Peyer's patch (tissue), 4 donors: ENCODE measurements around the gene FAM117B. TPM values are rescaled to one million over a fixed set of nuclear protein-coding genes. Genes with fewer than 3 reads are reported as not detected.

Source experiments
- DNase-seq, 3 donors: peaks; one replicate each; pipeline ENCODE4 v3.0.0-alpha.2; 2017 to 2019
- H3K27ac ChIP-seq, 4 donors: fragments of 200-600 bp; sonication (generic); one replicate each; pipeline ENCODE4 v1.5.1; 2016 to 2019
- H3K27me3 ChIP-seq, 2 donors: fragments of 200-600 bp; sonication (generic); one replicate each; pipeline ENCODE4 v1.5.1; 2019
- H3K36me3 ChIP-seq, 3 donors: fragments of 200-600 bp; sonication (generic); one replicate each; pipeline ENCODE4 v1.5.1; 2016 to 2019
- H3K4me1 ChIP-seq, 4 donors: fragments of 200-600 bp; sonication (generic); one replicate each; pipeline ENCODE4 v1.5.1; 2016 to 2019
- H3K4me3 ChIP-seq, 4 donors: fragments of 200-600 bp; sonication (generic); 1 replicate in 3 of 4; 2 replicates in 1 of 4; pipeline ENCODE4 v1.5.1; 2016 to 2019; ENCODE audit warnings: mild to moderate bottlenecking in 1 of 4
- H3K9me3 ChIP-seq, 4 donors: fragments of 200-600 bp; sonication (generic); one replicate each; pipeline ENCODE4 v1.5.1; 2016 to 2019; ENCODE audit warnings: mild to moderate bottlenecking in 1 of 4
- CTCF ChIP-seq, 6 experiments: fragments of 450-650 bp in 4 of 6; fragments of 200-600 bp in 2 of 6; sonication (generic) in 1 of 6; IDR thresholded peaks; one replicate each; pipeline ENCODE4 v1.5.1; 2017 to 2019; ENCODE audit warnings: antibody characterized with exemption in 6 of 6, mild to moderate bottlenecking in 3 of 6, moderate library complexity in 1 of 6
- POLR2A ChIP-seq, 2 donors: fragments of 450-650 bp; IDR thresholded peaks; one replicate each; pipeline ENCODE4 v1.5.1; 2017; ENCODE audit warnings: antibody characterized with exemption in 2 of 2, mild to moderate bottlenecking in 2 of 2, moderate library complexity in 2 of 2
- small RNA-seq, 2 donors: library from RNA; depleted of rRNA; stranded (forward); fragments of <200 nt; gene quantifications; one replicate each; pipeline ENCODE3, GENCODE V24; 2016
- total RNA-seq, 4 donors: library from RNA; depleted of rRNA; stranded (reverse); fragments of >200 nt; gene quantifications; one replicate each; pipeline ENCODE4 v1.1.0, GENCODE V29; 2016

The FAM117B gene
- total RNA-seq, 4 donors from 2014 or later = 10.5 to 37.1 (median 21.0) TPM

DNA sequence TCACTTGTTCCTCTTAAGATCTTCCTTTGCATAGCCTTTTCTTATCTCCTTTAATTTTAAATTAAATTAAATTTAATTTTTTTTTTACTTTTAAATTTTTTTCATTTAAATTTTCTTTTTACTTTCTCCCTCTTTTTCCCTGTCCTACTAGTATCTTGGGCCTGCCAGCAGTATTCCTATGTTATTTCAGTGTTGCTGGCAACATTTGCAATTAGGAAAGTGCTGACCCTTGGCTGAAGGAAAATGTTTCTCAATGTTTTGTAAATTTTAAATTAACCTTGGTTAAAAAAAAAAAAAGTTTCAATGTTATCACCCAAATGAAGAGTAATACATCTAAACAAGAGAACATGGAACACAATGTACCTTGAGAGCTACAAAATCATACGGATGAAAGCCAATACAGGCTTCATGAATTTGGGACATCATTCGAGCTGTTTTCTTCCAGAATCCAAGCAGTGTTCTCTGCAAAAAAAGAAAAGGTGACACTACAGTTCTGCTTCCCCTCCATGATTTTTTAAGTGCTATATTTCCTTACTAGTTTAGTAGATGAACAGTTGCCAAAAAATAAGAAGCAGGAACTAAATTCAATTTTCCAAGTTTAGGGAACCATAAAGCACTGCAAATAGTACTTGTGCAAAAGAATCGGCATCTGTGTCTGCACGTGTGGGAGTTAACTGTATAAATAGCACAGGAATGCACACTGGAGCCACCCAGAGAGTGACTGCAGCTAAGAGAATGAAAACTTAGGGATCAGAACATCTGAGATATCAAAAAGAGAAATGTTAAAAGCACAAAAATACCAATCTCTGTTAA is 181.0 kb downstream of the FAM117B start:
- Histone ChIP-seq H3K27me3 (no peaks in the 10 kb centered on the region), H3K27ac (no peak overlapping the region), H3K4me3 (no peak overlapping the region), H3K4me1 (no peaks in the 10 kb centered on the region), H3K36me3 (no peaks in the 10 kb centered on the region), H3K9me3 (no peaks in the 10 kb centered on the region)
- TF ChIP-seq POLR2A (IDR thresholded peaks at IDR 0.05) (no peak), CTCF (IDR thresholded peaks at IDR 0.05) (no peak)
- no peak for DNase-seq

- TF ChIP-seq CTCF (IDR thresholded peaks at IDR 0.05) (no peak), POLR2A (IDR thresholded peaks at IDR 0.05) (no peak)
- Histone ChIP-seq H3K27me3 (no peaks in the 10 kb centered on the region), H3K4me3 (no peak overlapping the region), H3K27ac (no peak overlapping the region), H3K4me1 (no peaks in the 10 kb centered on the region), H3K9me3 (no peaks in the 10 kb centered on the region), H3K36me3 (no peaks in the 10 kb centered on the region)
- DNase-seq = no peak
Observed at GRCh38 chr2:202817771-202818170, 183.0 kb downstream of the FAM117B start.

GRCh38 chr2:202818321-202818720 is 183.6 kb downstream of the FAM117B start:
- no peak for TF ChIP-seq POLR2A (IDR thresholded peaks at IDR 0.05)
- no peak for TF ChIP-seq CTCF (IDR thresholded peaks at IDR 0.05)
- no peaks in the 10 kb centered on the region for H3K27me3 ChIP-seq
- H3K4me3 ChIP-seq = no peak overlapping the region
- no peak for DNase-seq
- H3K9me3 ChIP-seq = no peaks in the 10 kb centered on the region
- no peaks in the 10 kb centered on the region for H3K4me1 ChIP-seq
- no peaks in the 10 kb centered on the region for H3K36me3 ChIP-seq
- no peak overlapping the region for H3K27ac ChIP-seq

Small RNA genes lying within 50 kb of the gene (small RNA-seq; reads per million reads assigned to genes)
- gene MTND4LP17 = 0 reads per million in 2 donors

Other genes with a start within 250 kb of the FAM117B start
- gene ICA1L, start 236.8 kb downstream of the FAM117B start, total RNA-seq = 1 to 10 TPM; 2.5 to 6.3 (median 4.9) TPM